ENCODE results near the gene FHIT.

DNA sequence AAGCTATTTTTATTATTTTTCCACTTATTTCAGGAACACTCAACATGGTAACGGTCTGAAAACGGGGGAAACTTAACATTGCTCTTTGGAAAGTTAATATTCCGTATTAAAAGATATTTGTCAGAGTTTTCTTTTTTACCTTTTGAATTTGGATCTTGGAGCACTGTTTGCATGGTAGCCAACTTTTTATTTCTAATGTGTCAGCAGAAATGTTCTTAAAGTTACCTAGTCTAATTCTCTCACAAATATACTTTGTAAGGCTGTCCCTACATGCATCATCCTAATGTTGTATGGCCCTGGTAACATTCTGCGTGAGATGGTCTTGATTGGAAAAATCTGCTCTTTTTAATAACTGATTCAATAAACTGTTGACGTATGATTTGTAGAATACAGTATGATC, 719.5 kb downstream of the FHIT start:
- TF ChIP-seq EZH2 (IDR thresholded peaks at IDR 0.05; ENCODE audit: low read depth): no peak
- TF ChIP-seq, protein P1, sequence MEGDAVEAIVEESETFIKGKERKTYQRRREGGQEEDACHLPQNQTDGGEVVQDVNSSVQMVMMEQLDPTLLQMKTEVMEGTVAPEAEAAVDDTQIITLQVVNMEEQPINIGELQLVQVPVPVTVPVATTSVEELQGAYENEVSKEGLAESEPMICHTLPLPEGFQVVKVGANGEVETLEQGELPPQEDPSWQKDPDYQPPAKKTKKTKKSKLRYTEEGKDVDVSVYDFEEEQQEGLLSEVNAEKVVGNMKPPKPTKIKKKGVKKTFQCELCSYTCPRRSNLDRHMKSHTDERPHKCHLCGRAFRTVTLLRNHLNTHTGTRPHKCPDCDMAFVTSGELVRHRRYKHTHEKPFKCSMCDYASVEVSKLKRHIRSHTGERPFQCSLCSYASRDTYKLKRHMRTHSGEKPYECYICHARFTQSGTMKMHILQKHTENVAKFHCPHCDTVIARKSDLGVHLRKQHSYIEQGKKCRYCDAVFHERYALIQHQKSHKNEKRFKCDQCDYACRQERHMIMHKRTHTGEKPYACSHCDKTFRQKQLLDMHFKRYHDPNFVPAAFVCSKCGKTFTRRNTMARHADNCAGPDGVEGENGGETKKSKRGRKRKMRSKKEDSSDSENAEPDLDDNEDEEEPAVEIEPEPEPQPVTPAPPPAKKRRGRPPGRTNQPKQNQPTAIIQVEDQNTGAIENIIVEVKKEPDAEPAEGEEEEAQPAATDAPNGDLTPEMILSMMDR (conservative IDR thresholded peaks at IDR 0.05): no peak

Measured in PC-9 (cell line).